ENCODE results near the gene SMG1. TPM values are rescaled to one million over a fixed set of nuclear protein-coding genes. Genes with fewer than 3 reads are reported as not detected.
"Not testable (repeated sequence)": the region's sequence is repeated elsewhere in the genome, so short reads cannot be mapped to it uniquely, and the experiment has no call there.

Gene SMG1
- total and polyA plus RNA-seq, 4 donors = 4.6 to 123 (median 57.3) TPM

DNA sequence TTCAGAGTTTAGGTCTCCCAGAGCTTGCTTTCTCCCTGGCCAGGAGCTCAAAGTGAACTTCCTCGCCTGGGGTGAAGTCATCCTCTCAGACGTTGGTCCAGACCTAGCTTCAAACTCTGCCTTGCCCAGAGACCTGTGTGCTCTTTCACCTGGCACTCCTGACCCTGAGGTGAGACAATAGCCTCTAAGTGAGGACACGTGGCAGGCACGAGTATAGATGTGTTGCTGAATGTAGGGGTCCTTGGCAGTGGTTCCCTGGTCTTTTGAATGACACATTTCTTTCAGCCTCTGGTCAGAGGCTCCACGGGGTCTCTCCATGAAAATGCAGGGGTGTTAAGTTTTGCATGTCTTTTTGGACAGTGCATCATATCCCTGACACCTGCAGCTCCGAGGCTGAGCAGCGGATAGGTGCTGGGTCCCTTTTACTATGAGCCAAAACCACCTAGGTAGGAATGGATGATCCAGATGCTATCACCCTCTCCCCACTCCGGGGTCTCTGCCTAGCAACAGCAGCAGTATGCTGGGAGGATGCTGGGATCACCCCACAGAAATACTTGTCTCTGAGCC, 145.7 kb downstream of the SMG1 start:
- not testable (repeated sequence) for DNase-seq; H3K4me3 ChIP-seq (ENCODE audit: low read length in 2 of 2); H3K27ac ChIP-seq (ENCODE audit: low read depth in 1 of 2, low read length in 2 of 2); H3K27me3 ChIP-seq (ENCODE audit: control insufficient read depth in 1 of 2, insufficient read depth in 2 of 2, low read length in 1 of 2); H3K4me1 ChIP-seq (ENCODE audit: control insufficient read depth in 1 of 2, insufficient read depth in 2 of 2, low read length in 2 of 2); H3K9me3 ChIP-seq (ENCODE audit: control insufficient read depth, low read length); ATAC-seq (ENCODE audit: low FRiP score); H3K36me3 ChIP-seq (ENCODE audit: control insufficient read depth in 1 of 2, insufficient read depth in 2 of 2, low read length in 1 of 2)
- intact Hi-C loops (cut with DNase I) = loop anchor here in 1 of 2 donors (10.0 kb wide), 1 partner anchor 1486 kb away; no protein-coding TSS in a partner anchor
- WGBS, 2 donors = 55 to 66% methylated on average over 7 to 8 of the region's 8 CpGs

DNA sequence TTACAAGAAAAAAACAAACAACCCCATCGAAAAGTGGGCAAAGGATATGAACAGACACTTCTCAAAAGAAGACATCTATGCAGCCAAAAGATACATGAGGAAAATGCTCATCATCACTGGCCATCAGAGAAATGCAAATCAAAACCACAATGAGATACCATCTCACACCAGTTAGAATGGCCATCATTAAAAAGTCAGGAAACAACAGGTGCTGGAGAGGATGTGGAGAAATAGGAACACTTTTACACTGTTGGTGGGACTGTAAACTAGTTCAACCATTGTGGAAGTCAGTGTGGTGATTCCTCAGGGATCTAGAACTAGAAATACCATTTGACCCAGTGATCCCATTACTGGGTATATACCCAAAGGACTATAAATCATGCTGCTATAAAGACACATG, 148.5 kb downstream of the SMG1 start:
- intact Hi-C loops (cut with DNase I); H3K4me3 ChIP-seq (ENCODE audit: low read length in 2 of 2); H3K27me3 ChIP-seq (ENCODE audit: control insufficient read depth in 1 of 2, insufficient read depth in 2 of 2, low read length in 1 of 2); DNase-seq; H3K36me3 ChIP-seq (ENCODE audit: control insufficient read depth in 1 of 2, insufficient read depth in 2 of 2, low read length in 1 of 2); ATAC-seq (ENCODE audit: low FRiP score); H3K9me3 ChIP-seq (ENCODE audit: control insufficient read depth, low read length); H3K4me1 ChIP-seq (ENCODE audit: control insufficient read depth in 1 of 2, insufficient read depth in 2 of 2, low read length in 2 of 2); H3K27ac ChIP-seq (ENCODE audit: low read depth in 1 of 2, low read length in 2 of 2): not testable (repeated sequence)
- 97% methylated on average over 1 of the region's 1 CpG; no CpG with 5 or more reads in 1 of the 2 donors for WGBS, 2 donors

DNA sequence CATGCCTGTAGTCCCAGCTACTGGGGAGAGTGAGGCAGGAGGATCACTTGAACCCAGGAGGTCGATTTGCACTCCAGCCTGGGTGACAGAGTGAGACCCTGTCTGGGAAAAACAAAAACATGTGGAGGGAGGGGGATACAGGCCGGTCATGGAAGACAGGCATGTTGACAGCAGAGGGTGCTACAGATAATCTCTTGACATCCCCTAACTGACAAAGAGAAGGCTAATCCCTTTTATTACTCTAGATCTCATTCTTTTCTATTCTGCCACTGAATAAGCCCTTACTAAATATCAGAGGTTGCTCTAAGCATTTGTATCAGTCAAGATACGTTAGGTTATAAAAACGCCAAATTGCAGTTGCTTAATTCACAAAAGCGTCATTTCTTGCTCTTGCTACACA, 149.9 kb downstream of the SMG1 start:
- H3K36me3 ChIP-seq (ENCODE audit: control insufficient read depth in 1 of 2, insufficient read depth in 2 of 2, low read length in 1 of 2); DNase-seq; H3K4me3 ChIP-seq (ENCODE audit: low read length in 2 of 2); H3K4me1 ChIP-seq (ENCODE audit: control insufficient read depth in 1 of 2, insufficient read depth in 2 of 2, low read length in 2 of 2); H3K27me3 ChIP-seq (ENCODE audit: control insufficient read depth in 1 of 2, insufficient read depth in 2 of 2, low read length in 1 of 2); ATAC-seq (ENCODE audit: low FRiP score); intact Hi-C loops (cut with DNase I); H3K9me3 ChIP-seq (ENCODE audit: control insufficient read depth, low read length); H3K27ac ChIP-seq (ENCODE audit: low read depth in 1 of 2, low read length in 2 of 2): not testable (repeated sequence)
- 65 to 86% methylated on average over 5 of the region's 5 CpGs for WGBS, 2 donors

DNA sequence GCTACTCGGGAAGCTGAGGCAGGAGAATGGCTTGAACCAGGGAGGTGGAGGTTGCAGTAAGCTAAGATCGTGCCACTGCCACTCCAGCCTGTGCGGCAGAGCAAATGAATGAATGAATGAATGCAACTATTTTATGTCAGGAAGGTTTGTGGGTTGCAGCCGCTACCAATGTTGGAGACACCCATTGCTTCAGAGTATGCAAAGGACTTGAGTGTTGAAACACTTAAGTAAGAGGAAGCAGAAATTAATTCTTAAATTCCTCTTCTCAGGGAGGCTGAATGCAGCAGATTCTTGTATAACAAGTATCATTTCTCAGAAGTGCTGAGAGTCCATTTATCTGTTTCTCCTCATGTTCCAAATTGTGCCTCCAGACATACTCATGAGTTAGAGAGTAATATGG, 151.6 kb downstream of the SMG1 start:
- intact Hi-C loops (cut with DNase I); H3K36me3 ChIP-seq (ENCODE audit: control insufficient read depth in 1 of 2, insufficient read depth in 2 of 2, low read length in 1 of 2); H3K9me3 ChIP-seq (ENCODE audit: control insufficient read depth, low read length); ATAC-seq (ENCODE audit: low FRiP score); DNase-seq; H3K27ac ChIP-seq (ENCODE audit: low read depth in 1 of 2, low read length in 2 of 2); H3K4me3 ChIP-seq (ENCODE audit: low read length in 2 of 2); H3K4me1 ChIP-seq (ENCODE audit: control insufficient read depth in 1 of 2, insufficient read depth in 2 of 2, low read length in 2 of 2); H3K27me3 ChIP-seq (ENCODE audit: control insufficient read depth in 1 of 2, insufficient read depth in 2 of 2, low read length in 1 of 2): not testable (repeated sequence)
- 95 to 100% methylated on average over 4 of the region's 4 CpGs for WGBS, 2 donors

DNA sequence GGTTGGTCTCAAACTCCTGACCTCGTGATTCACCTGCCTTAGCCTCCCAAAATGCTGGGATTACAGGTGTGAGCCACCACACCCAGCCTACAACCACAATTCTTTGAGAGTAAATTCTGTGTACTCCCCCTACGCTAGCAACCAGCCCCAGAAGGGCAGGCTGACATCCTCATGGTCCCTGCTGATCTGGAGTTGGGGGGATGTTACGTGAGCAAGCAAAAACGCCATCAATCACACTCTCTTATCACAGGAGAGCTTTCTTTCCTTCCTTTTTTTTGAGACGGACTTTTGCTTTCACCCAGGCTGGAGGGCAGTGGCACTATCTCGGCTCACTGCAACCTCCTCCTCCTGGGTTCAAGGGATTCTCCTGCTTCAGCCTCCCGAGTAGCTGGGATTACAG, 154.0 kb downstream of the SMG1 start:
- H3K4me1 ChIP-seq (ENCODE audit: control insufficient read depth in 1 of 2, insufficient read depth in 2 of 2, low read length in 2 of 2); ATAC-seq (ENCODE audit: low FRiP score); H3K27me3 ChIP-seq (ENCODE audit: control insufficient read depth in 1 of 2, insufficient read depth in 2 of 2, low read length in 1 of 2); H3K36me3 ChIP-seq (ENCODE audit: control insufficient read depth in 1 of 2, insufficient read depth in 2 of 2, low read length in 1 of 2); DNase-seq; intact Hi-C loops (cut with DNase I); H3K9me3 ChIP-seq (ENCODE audit: control insufficient read depth, low read length); H3K4me3 ChIP-seq (ENCODE audit: low read length in 2 of 2); H3K27ac ChIP-seq (ENCODE audit: low read depth in 1 of 2, low read length in 2 of 2): not testable (repeated sequence)
- WGBS, 2 donors = 83 to 88% methylated on average over 7 of the region's 7 CpGs

DNA sequence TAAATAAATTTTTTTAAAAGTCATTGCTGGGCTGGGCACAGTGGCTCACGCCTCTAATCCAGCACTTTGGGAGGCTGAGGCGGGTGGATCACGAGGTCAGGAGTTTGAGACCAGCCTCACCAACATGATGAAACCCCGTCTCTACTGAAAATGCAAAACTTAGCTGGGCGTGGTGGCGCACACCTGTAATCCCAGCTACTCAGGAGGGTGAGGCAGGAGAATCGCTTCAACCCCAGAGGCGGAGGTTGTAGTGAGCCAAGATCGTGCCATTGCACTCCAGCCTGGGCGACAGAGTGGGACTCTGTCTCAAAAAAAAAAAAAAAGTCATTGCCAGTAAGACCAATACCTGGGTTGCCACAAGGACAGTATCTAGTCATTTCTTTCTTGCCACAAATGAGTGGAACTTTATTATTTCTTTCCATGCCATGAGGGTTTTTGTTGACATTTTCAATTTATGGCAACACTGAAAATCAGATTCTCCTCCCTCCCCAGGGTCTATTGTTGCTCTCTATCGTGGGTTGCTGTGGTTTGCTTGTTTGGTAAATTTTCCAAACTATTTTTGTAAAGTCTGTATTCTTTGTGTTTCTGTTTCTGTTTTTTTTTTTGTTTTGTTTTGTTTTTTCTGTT, 155.8 kb downstream of the SMG1 start:
- H3K27ac ChIP-seq (ENCODE audit: low read depth in 1 of 2, low read length in 2 of 2); H3K4me1 ChIP-seq (ENCODE audit: control insufficient read depth in 1 of 2, insufficient read depth in 2 of 2, low read length in 2 of 2); H3K9me3 ChIP-seq (ENCODE audit: control insufficient read depth, low read length); DNase-seq; H3K36me3 ChIP-seq (ENCODE audit: control insufficient read depth in 1 of 2, insufficient read depth in 2 of 2, low read length in 1 of 2); H3K27me3 ChIP-seq (ENCODE audit: control insufficient read depth in 1 of 2, insufficient read depth in 2 of 2, low read length in 1 of 2); intact Hi-C loops (cut with DNase I); H3K4me3 ChIP-seq (ENCODE audit: low read length in 2 of 2); ATAC-seq (ENCODE audit: low FRiP score): not testable (repeated sequence)
- 95 to 96% methylated on average over 11 of the region's 11 CpGs for WGBS, 2 donors

DNA sequence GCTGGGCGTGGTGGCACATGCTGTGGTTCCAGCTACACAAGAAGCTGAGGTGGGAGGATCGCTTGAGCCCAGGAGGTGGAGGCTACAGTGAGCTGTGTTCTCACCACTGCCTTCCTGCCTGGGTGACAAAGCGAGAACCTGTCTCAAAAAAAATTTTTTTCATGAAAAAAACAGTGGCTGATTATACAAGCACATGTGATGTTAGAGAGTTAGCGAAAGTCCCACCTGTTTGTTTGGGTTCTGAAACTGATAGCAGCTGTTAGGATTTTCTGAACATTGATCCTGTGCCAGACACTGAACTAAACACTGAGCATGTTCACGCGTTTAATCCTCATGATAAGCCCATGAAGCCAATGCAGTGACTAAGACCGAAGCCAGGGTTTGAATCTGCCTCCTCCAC, 159.0 kb downstream of the SMG1 start:
- H3K9me3 ChIP-seq (ENCODE audit: control insufficient read depth, low read length); H3K4me1 ChIP-seq (ENCODE audit: control insufficient read depth in 1 of 2, insufficient read depth in 2 of 2, low read length in 2 of 2); H3K36me3 ChIP-seq (ENCODE audit: control insufficient read depth in 1 of 2, insufficient read depth in 2 of 2, low read length in 1 of 2); intact Hi-C loops (cut with DNase I); H3K4me3 ChIP-seq (ENCODE audit: low read length in 2 of 2); H3K27me3 ChIP-seq (ENCODE audit: control insufficient read depth in 1 of 2, insufficient read depth in 2 of 2, low read length in 1 of 2); H3K27ac ChIP-seq (ENCODE audit: low read depth in 1 of 2, low read length in 2 of 2); DNase-seq; ATAC-seq (ENCODE audit: low FRiP score): not testable (repeated sequence)
- WGBS, 2 donors = 88 to 97% methylated on average over 4 to 6 of the region's 7 CpGs

DNA sequence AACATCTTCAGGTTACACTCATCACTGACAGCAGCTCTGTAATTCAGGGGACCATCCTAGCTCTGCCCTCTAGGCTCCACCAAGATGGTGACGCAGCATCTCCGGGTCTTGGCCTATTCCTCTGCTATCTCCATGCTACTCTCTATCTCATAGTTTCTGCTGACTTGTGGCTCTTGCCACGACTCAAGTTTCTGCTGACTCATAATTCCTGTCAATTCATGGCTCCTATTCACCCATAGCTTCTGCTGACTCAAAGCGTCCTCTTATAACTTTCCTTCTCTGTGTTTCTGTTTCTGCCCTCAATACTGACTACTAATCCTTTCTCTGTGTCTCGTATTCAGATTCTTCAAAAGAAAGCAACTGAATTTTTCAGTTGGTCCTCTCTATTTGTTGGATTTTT, 163.5 kb downstream of the SMG1 start:
- H3K9me3 ChIP-seq (ENCODE audit: control insufficient read depth, low read length); H3K4me3 ChIP-seq (ENCODE audit: low read length in 2 of 2); H3K36me3 ChIP-seq (ENCODE audit: control insufficient read depth in 1 of 2, insufficient read depth in 2 of 2, low read length in 1 of 2); intact Hi-C loops (cut with DNase I); DNase-seq; H3K27ac ChIP-seq (ENCODE audit: low read depth in 1 of 2, low read length in 2 of 2); H3K27me3 ChIP-seq (ENCODE audit: control insufficient read depth in 1 of 2, insufficient read depth in 2 of 2, low read length in 1 of 2); H3K4me1 ChIP-seq (ENCODE audit: control insufficient read depth in 1 of 2, insufficient read depth in 2 of 2, low read length in 2 of 2); ATAC-seq (ENCODE audit: low FRiP score): not testable (repeated sequence)
- 26 to 32% methylated on average over 3 of the region's 5 CpGs for WGBS, 2 donors

All from aorta (tissue), 5 donors.